NT2/D1 (cell line): ENCODE results near the gene QSOX2.

Experiments used
- DNase-seq: peaks from one replicate; pipeline ENCODE4 v3.0.0-alpha.2; 2011; ENCODE audit warnings: low read depth, low spot score
- H3K27me3 ChIP-seq: 2 replicates; pipeline ENCODE4 v1.6.0; 2011; ENCODE audit warnings: mild to moderate bottlenecking; ENCODE audit not compliant: insufficient read length, insufficient read depth
- H3K36me3 ChIP-seq: 2 replicates; pipeline ENCODE4 v1.6.1; 2011; ENCODE audit warnings: mild to moderate bottlenecking, low read length, mixed read lengths; ENCODE audit not compliant: insufficient read depth, insufficient read length
- H3K4me1 ChIP-seq: 2 replicates; pipeline ENCODE4 v1.5.1; 2011; ENCODE audit not compliant: insufficient read depth, insufficient read length
- H3K4me3 ChIP-seq: 2 replicates; pipeline ENCODE4 v1.5.1; 2011; ENCODE audit warnings: low read depth; ENCODE audit not compliant: insufficient read length
- H3K9ac ChIP-seq: 2 replicates; pipeline ENCODE4 v1.6.0; 2011; ENCODE audit warnings: low read depth; ENCODE audit not compliant: insufficient read length
- H3K9me3 ChIP-seq: 2 replicates; pipeline ENCODE4 v1.5.1; 2011; ENCODE audit warnings: mild to moderate bottlenecking, low read length; ENCODE audit not compliant: insufficient read depth
- SUZ12 ChIP-seq: IDR thresholded peaks from 2 replicates; pipeline ENCODE4 v1.6.1; 2011; ENCODE audit not compliant: insufficient read length, insufficient read depth; ENCODE audit errors: extremely low read depth
- YY1 ChIP-seq: IDR thresholded peaks from 2 replicates; pipeline ENCODE4 v1.6.1; 2011; ENCODE audit not compliant: insufficient read length, insufficient read depth
- ZNF274 ChIP-seq: IDR thresholded peaks from 2 replicates; pipeline ENCODE4 v1.6.1; 2011; ENCODE audit warnings: mild to moderate bottlenecking, low read depth, low read length

The QSOX2 gene

DNA sequence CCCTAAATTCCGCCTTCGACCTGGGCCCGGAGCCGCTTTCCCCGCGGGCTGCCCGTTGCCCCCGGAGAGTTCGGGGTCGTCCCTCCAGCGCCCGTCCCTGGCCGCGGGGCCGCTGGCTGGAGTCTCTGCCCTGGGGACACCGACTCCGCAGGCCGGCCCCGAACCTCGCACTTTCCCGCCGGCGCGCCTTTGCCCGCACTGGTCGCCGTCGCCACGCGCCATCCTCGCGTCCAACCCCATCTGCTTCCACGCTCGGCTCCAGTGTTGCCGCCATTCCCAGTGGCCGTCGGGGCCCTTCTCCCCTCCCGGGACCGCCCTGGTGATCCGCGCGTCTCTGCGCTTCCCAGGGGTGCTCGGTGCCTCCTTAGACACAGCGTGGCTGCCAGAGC lies 51.7 kb downstream of the QSOX2 start:
- no peak for TF ChIP-seq YY1
- peak; percentile 49 for TF ChIP-seq SUZ12
- no peak for TF ChIP-seq ZNF274
- H3K4me3 ChIP-seq = peak overlapping the region; percentile 18
- no peaks in the 10 kb centered on the region for H3K36me3 ChIP-seq
- H3K9me3 ChIP-seq = no peaks in the 10 kb centered on the region
- H3K27me3 ChIP-seq = peaks cover 92% of the 10 kb centered on the region
- DNase-seq = no peak
- no peak overlapping the region for H3K9ac ChIP-seq
- H3K4me1 ChIP-seq = peaks cover 31% of the 10 kb centered on the region

DNA sequence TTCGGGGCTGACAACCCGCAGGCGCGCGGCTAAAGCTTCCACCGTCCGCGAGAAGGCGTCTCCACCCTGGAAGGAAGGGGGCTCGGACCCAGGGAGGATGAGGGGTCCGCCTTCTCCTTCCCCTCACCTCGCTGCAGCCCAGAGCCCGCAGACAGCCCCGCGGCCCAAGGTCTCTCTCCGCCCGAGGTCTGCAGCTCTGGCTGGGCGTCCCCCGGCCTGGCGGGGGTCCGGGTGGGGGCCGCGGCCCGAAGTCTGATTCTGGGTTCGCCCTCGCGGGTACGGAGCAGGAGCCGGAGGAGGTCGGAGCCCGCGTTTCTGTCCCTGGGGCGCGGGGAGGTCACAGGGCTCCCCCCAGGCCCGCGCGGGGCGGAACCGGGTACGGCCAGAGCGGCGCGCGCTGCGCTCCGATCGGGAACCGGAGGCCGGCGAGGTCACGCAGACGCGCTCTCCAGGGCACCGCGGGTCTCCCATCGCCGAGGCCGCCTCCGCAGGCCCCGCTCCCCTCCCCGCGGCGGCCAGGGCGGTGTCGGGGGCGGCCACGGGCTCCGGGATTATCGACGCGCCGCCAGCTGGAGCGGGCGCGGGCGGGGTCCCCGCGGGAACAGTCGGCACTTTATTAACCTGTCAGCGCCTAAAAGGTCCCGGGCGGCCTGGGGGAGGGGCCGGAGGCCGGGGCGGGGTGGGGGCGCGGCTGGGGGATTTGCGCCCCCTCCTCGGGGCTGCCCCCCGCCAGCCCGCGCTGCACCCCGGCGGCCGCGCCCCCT lies 52.3 kb downstream of the QSOX2 start:
- no peak for DNase-seq
- Histone ChIP-seq H3K4me3 (peak overlapping the region; percentile 28), H3K9ac (peak overlapping the region; percentile 42), H3K4me1 (peaks cover 30% of the 10 kb centered on the region), H3K27me3 (peaks cover 86% of the 10 kb centered on the region), H3K36me3 (no peaks in the 10 kb centered on the region), H3K9me3 (no peaks in the 10 kb centered on the region)
- TF ChIP-seq SUZ12 (no peak), ZNF274 (no peak), YY1 (no peak)

DNA sequence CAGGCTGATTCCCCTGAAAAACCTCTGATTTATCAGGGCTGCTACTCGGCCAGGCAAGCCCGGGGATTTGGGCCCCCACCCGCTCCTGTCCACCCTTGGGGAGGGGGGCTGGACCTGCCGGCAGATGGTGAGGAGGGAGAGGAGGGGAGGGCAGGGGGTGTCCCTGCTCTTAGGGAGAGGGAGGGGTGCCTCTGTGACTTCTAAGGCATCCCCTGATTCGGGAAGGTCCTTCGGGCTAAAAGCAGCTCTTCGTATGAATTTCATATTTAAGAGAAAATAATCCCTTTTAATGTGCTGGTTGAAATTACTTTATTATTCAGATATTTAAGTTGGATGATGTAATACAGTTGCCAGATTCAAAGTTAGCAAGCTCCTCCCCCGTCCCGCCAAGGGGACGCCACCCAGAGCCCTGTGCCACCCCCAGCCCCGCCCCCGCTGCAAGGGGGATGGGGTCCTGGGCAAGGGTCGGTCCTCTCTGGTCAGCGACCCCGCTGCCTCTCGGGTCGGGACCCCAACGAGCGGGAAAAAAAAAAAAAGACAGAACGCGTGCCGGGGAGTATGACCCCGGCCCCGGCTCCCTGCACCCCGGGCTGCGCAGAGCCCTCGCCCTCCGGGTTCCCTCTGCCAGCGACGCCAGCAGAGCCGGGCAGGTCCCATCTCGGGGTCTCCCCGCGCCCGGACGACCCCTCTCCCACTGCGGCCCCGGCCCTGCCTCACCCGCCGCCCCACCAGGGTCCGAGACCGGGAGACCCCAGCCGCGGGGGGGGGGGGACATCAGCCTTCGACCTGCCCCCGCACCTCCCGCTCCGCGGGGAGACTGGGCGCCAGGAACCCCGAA lies 53.1 kb downstream of the QSOX2 start:
- Histone ChIP-seq H3K27me3 (peaks cover 78% of the 10 kb centered on the region), H3K9me3 (no peaks in the 10 kb centered on the region), H3K4me3 (peak overlapping the region; percentile 28), H3K36me3 (no peaks in the 10 kb centered on the region), H3K9ac (peak overlapping the region; percentile 42), H3K4me1 (peaks cover 30% of the 10 kb centered on the region)
- DNase-seq = no peak
- no peak for TF ChIP-seq SUZ12
- no peak for TF ChIP-seq ZNF274
- no peak for TF ChIP-seq YY1

DNA sequence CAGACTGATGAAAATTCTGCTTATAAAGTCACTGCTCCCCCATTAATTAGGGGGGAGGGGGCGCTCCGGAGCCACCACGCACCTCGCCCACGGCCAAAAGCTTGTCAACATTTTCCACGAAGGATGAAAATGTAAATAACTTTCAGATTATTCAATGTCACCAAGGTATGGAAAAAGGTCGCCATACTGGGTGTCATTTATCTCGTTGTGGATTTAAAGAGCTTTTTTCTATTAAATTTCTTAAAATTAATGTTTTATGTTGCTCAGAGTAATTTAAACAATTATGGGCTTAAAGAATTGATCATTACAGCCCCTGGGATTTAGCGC lies 53.7 kb downstream of the QSOX2 start:
- no peak overlapping the region for H3K4me3 ChIP-seq
- H3K4me1 ChIP-seq = peaks cover 29% of the 10 kb centered on the region
- no peak for TF ChIP-seq SUZ12
- no peak for TF ChIP-seq YY1
- TF ChIP-seq ZNF274 = no peak
- H3K9me3 ChIP-seq = no peaks in the 10 kb centered on the region
- no peak for DNase-seq
- no peak overlapping the region for H3K9ac ChIP-seq
- peaks cover 72% of the 10 kb centered on the region for H3K27me3 ChIP-seq
- H3K36me3 ChIP-seq = no peaks in the 10 kb centered on the region

DNA sequence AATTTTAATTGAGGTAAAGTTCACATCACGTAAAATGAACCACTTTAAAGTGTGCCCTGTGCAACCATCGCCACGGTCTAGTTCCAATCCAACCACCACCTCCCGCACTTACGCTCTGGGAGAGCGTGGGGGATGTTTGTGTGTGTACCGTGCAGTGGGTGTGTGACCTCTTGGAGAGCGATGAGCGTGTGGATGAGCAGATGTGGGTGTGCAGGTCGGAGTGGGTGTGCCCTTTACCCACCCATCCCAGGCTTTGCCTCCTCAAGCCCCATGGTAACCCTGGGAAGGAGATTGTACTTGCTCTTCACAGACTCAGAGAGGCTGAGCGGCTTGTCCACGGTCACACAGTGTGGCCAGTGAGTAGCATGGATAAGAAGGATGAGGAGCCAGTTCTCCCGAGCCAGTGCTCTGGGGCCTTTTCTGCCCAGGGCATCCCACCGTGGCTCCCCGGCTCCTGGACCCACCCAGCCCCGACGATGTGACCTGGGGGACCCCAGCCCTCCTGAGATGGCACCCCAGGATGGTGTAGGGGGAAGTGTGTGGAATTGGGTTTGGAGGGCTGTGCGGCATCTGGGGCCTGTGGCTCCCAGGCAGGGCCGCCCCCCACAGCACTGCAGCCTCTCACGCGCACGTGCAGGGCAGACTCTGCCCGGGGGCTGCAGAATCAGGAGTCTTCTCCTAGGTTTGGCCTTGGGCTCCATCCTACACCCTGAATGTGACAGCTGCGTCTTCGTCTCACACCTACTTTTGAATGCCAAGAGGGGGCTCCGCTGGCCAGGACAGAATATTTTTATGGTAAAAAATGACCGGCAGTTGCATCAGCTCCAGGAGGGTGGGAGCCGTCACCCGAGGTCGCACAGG lies 54.3 kb downstream of the QSOX2 start:
- TF ChIP-seq ZNF274 (no peak), YY1 (no peak), SUZ12 (no peak)

DNA sequence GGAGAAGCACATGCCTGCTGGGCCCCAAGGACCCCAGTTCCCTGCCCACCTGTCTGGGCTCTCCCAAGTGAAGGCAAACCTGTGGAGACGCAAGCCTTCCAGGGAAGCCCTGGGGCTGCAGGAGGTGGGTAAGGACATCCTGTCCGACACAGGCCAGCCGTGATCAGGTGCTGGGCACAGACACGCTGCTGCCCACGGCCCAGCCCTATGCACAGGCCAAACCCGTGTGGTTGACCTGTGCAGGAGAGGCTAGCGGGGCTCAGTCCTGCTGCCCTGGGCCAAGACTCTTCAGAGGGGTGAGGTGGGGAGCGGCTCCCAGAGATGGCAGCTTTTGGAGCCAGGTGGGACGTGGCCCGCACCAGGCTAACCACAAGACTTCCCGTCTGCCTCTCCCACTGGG lies 55.0 kb downstream of the QSOX2 start:
- no peak for DNase-seq
- Histone ChIP-seq H3K9ac (no peak overlapping the region), H3K4me3 (no peak overlapping the region), H3K9me3 (no peaks in the 10 kb centered on the region), H3K36me3 (no peaks in the 10 kb centered on the region), H3K4me1 (peaks cover 25% of the 10 kb centered on the region), H3K27me3 (peaks cover 59% of the 10 kb centered on the region)
- no peak for TF ChIP-seq YY1
- TF ChIP-seq ZNF274 = no peak
- no peak for TF ChIP-seq SUZ12

More for the DNA sequence above, 54.3 kb downstream of the QSOX2 start:
- Histone ChIP-seq H3K4me3 (no peak overlapping the region), H3K4me1 (peaks cover 26% of the 10 kb centered on the region), H3K9ac (peak overlapping the region; percentile 26), H3K27me3 (peaks cover 66% of the 10 kb centered on the region), H3K36me3 (no peaks in the 10 kb centered on the region), H3K9me3 (no peaks in the 10 kb centered on the region)
- DNase-seq = no peak

DNA sequence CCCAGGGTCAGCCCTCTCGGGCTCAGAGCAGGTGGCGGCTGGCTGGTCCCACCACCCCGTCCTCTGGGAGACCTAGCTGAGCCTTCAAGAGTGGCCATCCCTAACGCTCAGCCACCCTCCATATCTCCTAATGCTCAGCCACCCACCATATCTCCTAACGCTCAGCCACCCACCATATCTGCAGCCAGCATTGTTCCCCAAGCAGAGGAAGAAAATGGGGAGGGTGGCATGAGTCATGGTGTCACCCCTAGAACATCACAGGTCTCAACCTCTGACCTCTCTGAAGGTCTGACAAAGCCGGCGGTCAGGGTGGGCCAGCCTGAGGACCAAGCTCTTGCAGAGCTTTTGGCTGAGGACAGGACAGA lies 55.4 kb downstream of the QSOX2 start:
- Histone ChIP-seq H3K4me1 (peaks cover 26% of the 10 kb centered on the region), H3K9ac (no peak overlapping the region), H3K4me3 (no peak overlapping the region), H3K27me3 (peaks cover 55% of the 10 kb centered on the region), H3K9me3 (no peaks in the 10 kb centered on the region), H3K36me3 (no peaks in the 10 kb centered on the region)
- no peak for DNase-seq
- TF ChIP-seq YY1 = no peak
- TF ChIP-seq SUZ12 = no peak
